Measurements from ENCODE around the gene ADAMTS17.

- TF ChIP-seq CTCF (IDR thresholded peaks at IDR 0.05), result no peak
- no peak for TF ChIP-seq POLR2A (IDR thresholded peaks at IDR 0.05)
Measured at GRCh38 chr15:100104245-100104644, 237.5 kb downstream of the ADAMTS17 start.
